Neuronal stem cell (in vitro differentiated cells): ENCODE results near the gene GRPEL1.

Source experiments
- DNase-seq: peaks from one replicate; pipeline ENCODE4 v3.0.0-alpha.2; 2013; ENCODE audit warnings: low spot score
- H2AFZ ChIP-seq: one replicate; pipeline ENCODE4 v1.6.1; 2013; ENCODE audit warnings: mild to moderate bottlenecking, low read length, inconsistent platforms
- H2AK5ac ChIP-seq: 2 replicates; pipeline ENCODE4 v1.6.1; 2013; ENCODE audit warnings: low read depth, mild to moderate bottlenecking, inconsistent platforms, low read length, moderate library complexity, mixed read lengths
- H2BK120ac ChIP-seq: 2 replicates; pipeline ENCODE4 v1.6.1; 2013; ENCODE audit warnings: low read depth, mild to moderate bottlenecking, inconsistent platforms, low read length, moderate library complexity, mixed read lengths
- H2BK12ac ChIP-seq: one replicate; pipeline ENCODE4 v1.6.1; 2013; ENCODE audit warnings: low read length, inconsistent platforms
- H2BK15ac ChIP-seq: 2 replicates; pipeline ENCODE4 v1.6.1; 2013; ENCODE audit warnings: mild to moderate bottlenecking, low read length, inconsistent platforms, mixed read lengths
- H2BK5ac ChIP-seq: one replicate; pipeline ENCODE4 v1.6.1; 2013; ENCODE audit warnings: inconsistent platforms, mild to moderate bottlenecking, low read length, moderate library complexity
- H3K14ac ChIP-seq: one replicate; pipeline ENCODE4 v1.6.1; 2013; ENCODE audit warnings: low read length, inconsistent platforms
- H3K18ac ChIP-seq: 2 replicates; pipeline ENCODE4 v1.6.1; 2013; ENCODE audit warnings: low read length, inconsistent platforms
- H3K23ac ChIP-seq: 2 replicates; pipeline ENCODE4 v1.6.1; 2013; ENCODE audit warnings: low read depth, mild to moderate bottlenecking, mixed read lengths, low read length, inconsistent platforms; ENCODE audit not compliant: poor library complexity
- H3K27ac ChIP-seq: replicated peaks from 3 replicates; pipeline ENCODE4 v1.5.1; 2013; ENCODE audit warnings: low read length, inconsistent platforms
- H3K27me3 ChIP-seq, 3 experiments: 2 replicates each; pipeline ENCODE4 v1.6.1; 2013; ENCODE audit warnings: low read length in 3 of 3, mild to moderate bottlenecking in 2 of 3, inconsistent platforms in 1 of 3, low read depth in 1 of 3, mixed read lengths in 1 of 3, moderate library complexity in 1 of 3; ENCODE audit not compliant: control insufficient read depth in 3 of 3, insufficient read depth in 3 of 3
- H3K36me3 ChIP-seq, 2 donors: replicated peaks in 1 of 2; 2 replicates each; pipeline ENCODE4 v1.6.1; 2013; ENCODE audit warnings: low read length in 2 of 2; ENCODE audit not compliant: control insufficient read depth in 2 of 2, insufficient read depth in 2 of 2
- H3K4ac ChIP-seq: 2 replicates; pipeline ENCODE4 v1.6.1; 2013; ENCODE audit warnings: inconsistent platforms, mild to moderate bottlenecking, low read length, moderate library complexity
- H3K4me1 ChIP-seq, 2 donors: 1 replicate in 1 of 2; 2 replicates in 1 of 2; pipeline ENCODE4 v1.6.1; 2013; ENCODE audit warnings: low read length in 2 of 2, low read depth in 1 of 2; ENCODE audit not compliant: control insufficient read depth in 2 of 2, insufficient read depth in 1 of 2
- H3K4me2 ChIP-seq: one replicate; pipeline ENCODE4 v1.6.1; 2013; ENCODE audit warnings: mild to moderate bottlenecking, low read length, inconsistent platforms; ENCODE audit not compliant: insufficient read depth, poor library complexity, severe bottlenecking
- H3K4me3 ChIP-seq, 2 donors: 2 replicates each; pipeline ENCODE4 v1.5.1; 2013; ENCODE audit warnings: low read length in 2 of 2, mild to moderate bottlenecking in 2 of 2, inconsistent platforms in 1 of 2, moderate library complexity in 1 of 2
- H3K79me1 ChIP-seq: one replicate; pipeline ENCODE4 v1.6.1; 2013; ENCODE audit warnings: low read depth, mild to moderate bottlenecking, inconsistent platforms, low read length, moderate library complexity
- H3K9ac ChIP-seq: one replicate; pipeline ENCODE4 v1.6.1; 2013; ENCODE audit warnings: mild to moderate bottlenecking, low read depth, low read length, inconsistent platforms; ENCODE audit not compliant: poor library complexity
- H3K9me3 ChIP-seq, 2 donors: replicated peaks in 1 of 2; 2 replicates each; pipeline versions ENCODE3 to v1.6.1; 2013; ENCODE audit warnings: low read length in 2 of 2, mild to moderate bottlenecking in 2 of 2, inconsistent platforms in 1 of 2, low read depth in 1 of 2, mixed read lengths in 1 of 2, moderate library complexity in 1 of 2; ENCODE audit not compliant: control insufficient read depth in 2 of 2, insufficient read depth in 1 of 2
- H4K8ac ChIP-seq: one replicate; pipeline ENCODE4 v1.6.1; 2013; ENCODE audit warnings: low read depth, mild to moderate bottlenecking, inconsistent platforms, low read length, moderate library complexity
- H4K91ac ChIP-seq: one replicate; pipeline ENCODE4 v1.6.1; 2013; ENCODE audit warnings: low read length, low read depth, mild to moderate bottlenecking, inconsistent platforms; ENCODE audit not compliant: poor library complexity
- WGBS, 2 donors: extraction: QIAGEN DNeasy Blood & Tissue Kit; methylation state at CpG; one replicate each; pipeline ENCODE4 v1.1.7; 2013; ENCODE audit warnings: missing lambda C conversion rate in 2 of 2, mixed read lengths in 1 of 2; ENCODE audit not compliant: insufficient read length in 2 of 2, insufficient replicate concordance in 1 of 2; ENCODE audit errors: extremely low coverage in 2 of 2; 5-methylcytosine and 5-hydroxymethylcytosine counted together

The GRPEL1 gene

DNA sequence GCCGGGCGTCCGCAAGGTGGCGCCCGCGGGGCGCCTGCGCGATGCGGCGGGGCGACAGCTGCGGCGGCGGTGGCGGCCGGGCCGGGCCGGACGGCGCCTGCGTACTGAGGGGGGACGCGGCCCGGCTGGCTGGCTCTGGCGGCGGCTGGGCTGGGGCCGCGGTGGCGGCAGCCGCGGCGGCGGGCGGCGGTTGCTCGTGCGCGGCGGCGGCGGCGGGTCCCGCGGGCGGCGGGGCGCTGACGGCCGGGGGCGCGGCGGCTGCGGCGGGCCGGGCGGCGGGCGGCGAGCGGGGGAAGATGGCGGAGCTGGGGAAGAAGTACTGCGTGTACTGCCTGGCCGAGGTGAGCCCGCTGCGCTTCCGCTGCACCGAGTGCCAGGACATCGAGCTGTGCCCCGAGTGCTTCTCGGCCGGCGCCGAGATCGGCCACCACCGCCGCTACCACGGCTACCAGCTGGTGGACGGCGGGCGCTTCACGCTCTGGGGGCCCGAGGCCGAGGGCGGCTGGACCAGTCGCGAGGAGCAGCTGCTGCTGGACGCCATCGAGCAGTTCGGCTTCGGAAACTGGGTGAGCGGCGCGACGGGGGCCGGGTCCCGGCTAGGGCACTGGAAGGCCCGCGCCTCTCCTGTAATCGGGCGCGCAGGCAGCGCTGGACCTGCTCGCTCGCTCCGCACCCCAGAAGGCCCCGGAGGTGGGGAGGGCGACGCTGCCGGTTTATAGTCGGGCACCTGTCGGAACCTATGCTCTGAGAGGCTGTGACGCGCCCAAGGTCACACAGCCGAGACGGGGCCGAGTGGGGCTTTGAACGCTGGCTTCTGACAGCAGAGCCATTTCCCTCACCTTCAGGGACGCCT is 24.4 kb downstream of the GRPEL1 start, which contains the start of gene TADA2B:
Gene TADA2B, plus strand, starts transcription at position 89 of the 853 bp plus-strand sequence. Its CDS starts 208 bp downstream, at position 297.
- H2BK15ac ChIP-seq = peak within 1 kb of the TSS; percentile 71
- peak within 1 kb of the TSS; percentile 98 for H3K4me2 ChIP-seq
- peak within 1 kb of the TSS; percentile 97 for H3K14ac ChIP-seq
- peaks cover 0 to 13% (median 2%) of the 10 kb centered on the region in 3 experiments for H3K27me3 ChIP-seq
- H2BK120ac ChIP-seq = no peak within 1 kb of the TSS
- H3K23ac ChIP-seq = peak within 1 kb of the TSS; percentile 99
- H3K4me3 ChIP-seq = peak within 1 kb of the TSS; percentile 99 to 100
- H4K91ac ChIP-seq = no peak within 1 kb of the TSS
- peaks cover 24% of the 10 kb centered on the region for H3K79me1 ChIP-seq
- peak within 1 kb of the TSS; percentile 80 for H2AK5ac ChIP-seq
- H4K8ac ChIP-seq = peak within 1 kb of the TSS; percentile 32
- peak within 1 kb of the TSS; percentile 97 for H3K18ac ChIP-seq
- no CpG with 5 or more reads among the region's 119 CpGs for WGBS, 2 donors
- H2AFZ ChIP-seq = peak within 1 kb of the TSS; percentile 95
- H3K36me3 ChIP-seq = peaks cover 0 to 12% of the 10 kb centered on the region in 2 donors
- H2BK5ac ChIP-seq = peak within 1 kb of the TSS; percentile 73
- H3K27ac ChIP-seq = no peak within 1 kb of the TSS
- no peaks in the 10 kb centered on the region for H3K9me3 ChIP-seq
- peak within 1 kb of the TSS; percentile 99 for H3K9ac ChIP-seq
- H2BK12ac ChIP-seq = peak within 1 kb of the TSS; percentile 53
- DNase-seq = no peak
- H3K4me1 ChIP-seq = peaks cover 17 to 24% of the 10 kb centered on the region in 2 donors
- H3K4ac ChIP-seq = no peak within 1 kb of the TSS

GRCh38 chr4:7042503-7043283 is 25.2 kb downstream of the GRPEL1 start:
- H3K4me3 ChIP-seq = peak overlapping the region; percentile 89 to 99
- H3K4ac ChIP-seq = no peak overlapping the region
- H3K9ac ChIP-seq = peak overlapping the region; percentile 87
- peak; percentile 99 for DNase-seq
- H3K27me3 ChIP-seq = peaks cover 0 to 13% (median 2%) of the 10 kb centered on the region in 3 experiments
- H3K23ac ChIP-seq = peak overlapping the region; percentile 61
- H2BK5ac ChIP-seq = no peak overlapping the region
- no peak overlapping the region for H2AK5ac ChIP-seq
- peak overlapping the region; percentile 98 for H3K4me2 ChIP-seq
- H3K27ac ChIP-seq = no peak overlapping the region
- H2BK120ac ChIP-seq = no peak overlapping the region
- no CpG with 5 or more reads among the region's 90 CpGs for WGBS, 2 donors
- no peak overlapping the region for H3K18ac ChIP-seq
- H3K9me3 ChIP-seq = no peaks in the 10 kb centered on the region
- peaks cover 0 to 11% of the 10 kb centered on the region in 2 donors for H3K36me3 ChIP-seq
- H3K14ac ChIP-seq = peak overlapping the region; percentile 63
- H3K4me1 ChIP-seq = peaks cover 17 to 24% of the 10 kb centered on the region in 2 donors
- H3K79me1 ChIP-seq = peaks cover 24% of the 10 kb centered on the region
- no peak overlapping the region for H4K91ac ChIP-seq
- peak overlapping the region; percentile 95 for H2AFZ ChIP-seq
- H2BK15ac ChIP-seq = no peak overlapping the region
- no peak overlapping the region for H2BK12ac ChIP-seq
- H4K8ac ChIP-seq = no peak overlapping the region

DNA sequence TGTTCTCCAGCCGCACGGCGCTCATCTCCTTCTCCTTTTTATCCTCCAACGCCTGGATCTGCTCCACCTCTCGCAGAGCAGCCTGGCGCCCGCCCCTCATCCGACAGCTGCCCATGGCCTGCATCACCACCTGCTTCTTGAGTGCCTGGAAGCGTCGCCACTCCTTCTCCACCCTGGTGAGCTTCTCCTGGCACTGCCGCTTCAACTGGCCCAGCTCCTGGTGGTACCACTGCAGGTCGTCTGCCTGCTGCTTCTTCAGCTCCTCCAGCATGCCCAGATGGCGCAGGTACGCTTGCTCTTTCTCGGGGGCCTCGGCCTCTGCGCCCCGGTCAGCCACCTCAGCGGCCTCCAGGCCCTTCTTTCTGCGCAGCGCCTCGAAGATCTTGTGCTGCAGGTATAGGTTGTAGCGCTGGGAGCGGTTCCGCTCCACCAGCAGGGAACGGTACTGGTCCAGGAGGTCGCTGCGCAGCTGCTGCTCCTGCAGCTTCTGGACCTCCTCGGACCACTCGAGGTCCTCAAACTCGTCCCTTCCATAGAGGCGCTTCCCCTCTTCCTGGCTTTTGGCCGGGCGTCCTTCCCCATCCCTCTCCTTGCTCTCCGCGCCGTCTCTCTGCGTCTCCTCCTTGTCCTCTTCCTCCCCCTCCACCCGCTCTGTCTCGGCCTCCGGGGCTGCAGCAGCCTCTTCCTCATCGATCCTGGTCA is 25.9 kb downstream of the GRPEL1 start:
- no peak overlapping the region for H3K4ac ChIP-seq
- no peak for DNase-seq
- H3K4me1 ChIP-seq = peaks cover 17 to 24% of the 10 kb centered on the region in 2 donors
- no peak overlapping the region for H3K27ac ChIP-seq
- whole genome bisulfite sequencing, 2 donors = no CpG with 5 or more reads among the region's 42 CpGs
- H4K8ac ChIP-seq = no peak overlapping the region
- no peak overlapping the region for H2BK15ac ChIP-seq
- peaks cover 0 to 13% (median 2%) of the 10 kb centered on the region in 3 experiments for H3K27me3 ChIP-seq
- H3K36me3 ChIP-seq = peaks cover 0 to 11% of the 10 kb centered on the region in 2 donors
- H3K23ac ChIP-seq = peak overlapping the region; percentile 44
- H3K14ac ChIP-seq = peak overlapping the region; percentile 63
- H2AFZ ChIP-seq = peak overlapping the region; percentile 95
- H3K9me3 ChIP-seq = no peaks in the 10 kb centered on the region
- H2BK120ac ChIP-seq = no peak overlapping the region
- H2AK5ac ChIP-seq = peak overlapping the region; percentile 26
- no peak overlapping the region for H4K91ac ChIP-seq
- peak overlapping the region; percentile 98 for H3K4me2 ChIP-seq
- H3K4me3 ChIP-seq = peak overlapping the region; percentile 65 to 89
- no peak overlapping the region for H3K18ac ChIP-seq
- H2BK12ac ChIP-seq = no peak overlapping the region
- H2BK5ac ChIP-seq = no peak overlapping the region
- H3K79me1 ChIP-seq = peaks cover 19% of the 10 kb centered on the region
- peak overlapping the region; percentile 37 for H3K9ac ChIP-seq
